GM12878 (cell line): ENCODE data around the gene FRZB. TPM values are rescaled to one million over a fixed set of nuclear protein-coding genes. Genes with fewer than 3 reads are reported as not detected.
A peak's percentile ranks its signal among the peaks of the same experiment; 100 is the strongest.

Experiments
- ATAC-seq: fragments of 200-7000 bp; cut with Tn5 transposase; 3 replicates; pipeline ENCODE4 v1.9.1; 2020; ENCODE audit warnings: mild to moderate bottlenecking, moderate library complexity
- BruUV-seq: library from RNA; stranded (reverse); fragments of 400-500 nt; replicated peaks from 2 replicates; lab custom pipeline; 2021; lab: Mats Ljungman, UMichigan
- CTCF ChIA-PET: fragments of 300-600 bp; sonication (Branson Sonifier 250); formaldehyde crosslinking; extraction: SDS; loops from one replicate; lab custom pipeline; 2021; ENCODE audit warnings: inconsistent platforms; lab: Yijun Ruan, JAX
- POLR2A ChIA-PET: fragments of 350-600 bp; formaldehyde crosslinking; extraction: SDS; loops from one replicate; lab custom pipeline; 2021; ENCODE audit warnings: inconsistent platforms; lab: Charles Lee
- RAD21 ChIA-PET: fragments of 300-600 bp; sonication (Branson Sonifier 250); formaldehyde crosslinking; loops from one replicate; lab custom pipeline; 2023; ENCODE audit warnings: antibody characterized with exemption; ENCODE audit not compliant: unreplicated experiment; lab: Charles Lee
- SMC1A ChIA-PET: fragments of 300-600 bp; sonication (Branson Sonifier 250); formaldehyde crosslinking; loops from one replicate; lab custom pipeline; 2023; ENCODE audit not compliant: unreplicated experiment, uncharacterized antibody; lab: Charles Lee
- DNase-seq: peaks from one replicate; pipeline ENCODE4 v3.0.0-alpha.2; 2011; ENCODE audit warnings: low read depth, low spot score
- FAIRE-seq: peaks from 3 replicates; lab custom pipeline; 2011; peaks lifted over from hg19 to GRCh38; lab: Jason Lieb, UNC
- H2AFZ ChIP-seq: 2 replicates; pipeline ENCODE4 v1.6.0; 2011; ENCODE audit warnings: low read depth, low read length, control low read depth; ENCODE audit not compliant: control insufficient read depth
- H3K27ac ChIP-seq: 2 replicates; pipeline ENCODE4 v1.5.1; 2011; ENCODE audit warnings: control low read depth; ENCODE audit not compliant: control insufficient read depth, insufficient read depth
- H3K27me3 ChIP-seq, 2 experiments: replicated peaks in 1 of 2; 2 replicates each; pipeline versions ENCODE4 v1.6.0 to v1.6.1; 2011; ENCODE audit warnings: low read length in 1 of 2; ENCODE audit not compliant: control insufficient read depth in 2 of 2, insufficient read depth in 2 of 2
- H3K36me3 ChIP-seq, 2 experiments: 2 replicates each; pipeline ENCODE4 v1.5.1; 2011; ENCODE audit warnings: low read length in 1 of 2; ENCODE audit not compliant: control insufficient read depth in 2 of 2, insufficient read depth in 2 of 2
- H3K4me1 ChIP-seq: 2 replicates; pipeline ENCODE4 v1.6.1; 2011; ENCODE audit warnings: mild to moderate bottlenecking, low read length, moderate library complexity, mixed read lengths; ENCODE audit not compliant: control insufficient read depth, insufficient read depth
- H3K4me2 ChIP-seq: 2 replicates; pipeline ENCODE4 v1.6.0; 2011; ENCODE audit warnings: control low read depth; ENCODE audit not compliant: control insufficient read depth, insufficient read depth
- H3K4me3 ChIP-seq: fragments of 200-600 bp; sonication (generic); 2 replicates; pipeline ENCODE4 v1.5.1; 2016
- H3K79me2 ChIP-seq: 2 replicates; pipeline ENCODE4 v1.6.0; 2011; ENCODE audit warnings: low read length; ENCODE audit not compliant: control insufficient read depth, insufficient read depth
- H3K9ac ChIP-seq: 2 replicates; pipeline ENCODE4 v1.8.0; 2011; ENCODE audit warnings: low read length, control low read depth, mixed read lengths; ENCODE audit not compliant: control insufficient read depth, insufficient read depth
- H3K9me3 ChIP-seq: replicated peaks from 3 replicates; pipeline ENCODE4 v1.5.1; 2011; ENCODE audit warnings: mild to moderate bottlenecking, low read length; ENCODE audit not compliant: control insufficient read depth, insufficient read depth
- H4K20me1 ChIP-seq: 2 replicates; pipeline ENCODE4 v1.6.0; 2011; ENCODE audit not compliant: control insufficient read depth, insufficient read depth
- BCL11A ChIP-seq: IDR thresholded peaks from 2 replicates; pipeline ENCODE4 v1.6.1; 2011; ENCODE audit warnings: low read depth, low read length
- CHD1 ChIP-seq: IDR thresholded peaks from 2 replicates; pipeline ENCODE4 v1.6.1; 2012; ENCODE audit warnings: low read depth, low read length, improper control_type of control experiment
- CREB1 ChIP-seq: IDR thresholded peaks from 2 replicates; pipeline ENCODE4 v1.6.1; 2012; ENCODE audit warnings: low read depth, mild to moderate bottlenecking, inconsistent platforms
- ESRRA ChIP-seq: IDR thresholded peaks from 2 replicates; pipeline ENCODE4 v1.6.1; 2012; ENCODE audit warnings: mild to moderate bottlenecking, low read length, improper control_type of control experiment
- FOS ChIP-seq: IDR thresholded peaks from 3 replicates; pipeline ENCODE4 v1.6.1; 2011; ENCODE audit warnings: borderline replicate concordance; ENCODE audit not compliant: insufficient read length; ENCODE audit errors: extremely low read depth
- GABPA ChIP-seq: IDR thresholded peaks from 2 replicates; pipeline ENCODE4 v1.6.1; 2014; ENCODE audit warnings: antibody characterized with exemption, low read depth, mild to moderate bottlenecking, inconsistent platforms
- JUNB ChIP-seq: IDR thresholded peaks from 2 replicates; pipeline ENCODE4 v1.6.1; 2016; ENCODE audit warnings: antibody characterized with exemption, mild to moderate bottlenecking
- KLF5 ChIP-seq: fragments of 450-650 bp; IDR thresholded peaks from 2 replicates; pipeline ENCODE4 v1.6.1; 2014; ENCODE audit warnings: mild to moderate bottlenecking; ENCODE audit not compliant: partially characterized antibody
- PKNOX1 ChIP-seq: fragments of 450-650 bp; IDR thresholded peaks from 2 replicates; pipeline ENCODE4 v1.6.1; 2016; ENCODE audit warnings: mild to moderate bottlenecking
- POLR2AphosphoS5 ChIP-seq: IDR thresholded peaks from 2 replicates; pipeline ENCODE4 v1.6.1; 2011; ENCODE audit warnings: mild to moderate bottlenecking, low read length, inconsistent platforms
- POU2F2 ChIP-seq: IDR thresholded peaks from 3 replicates; pipeline ENCODE4 v1.6.1; 2011; ENCODE audit warnings: low read depth, mild to moderate bottlenecking, low read length, borderline replicate concordance
- TCF12 ChIP-seq: IDR thresholded peaks from 2 replicates; pipeline ENCODE4 v1.6.1; 2011; ENCODE audit warnings: low read depth, mild to moderate bottlenecking, low read length
- TCF7 ChIP-seq: IDR thresholded peaks from 2 replicates; pipeline ENCODE4 v1.6.1; 2014; ENCODE audit warnings: antibody characterized with exemption, borderline replicate concordance
- ZBTB11 ChIP-seq: fragments of 450-650 bp; formaldehyde crosslinking; IDR thresholded peaks from 2 replicates; pipeline ENCODE4 v1.5.0; 2022; ENCODE audit warnings: mild to moderate bottlenecking, missing genetic modification characterization
- ZBTB33 ChIP-seq: fragments of 450-650 bp; IDR thresholded peaks from 2 replicates; pipeline ENCODE4 v1.6.1; 2017; ENCODE audit warnings: mild to moderate bottlenecking
- ZNF217 ChIP-seq: fragments of 450-650 bp; IDR thresholded peaks from 2 replicates; pipeline ENCODE4 v1.6.1; 2017; ENCODE audit warnings: antibody characterized with exemption, mild to moderate bottlenecking
- WGBS: methylation state at CpG from one replicate; pipeline ENCODE4 v1.1.6; 2016; ENCODE audit warnings: low lambda C conversion rate; ENCODE audit not compliant: insufficient replicate concordance, insufficient coverage; ENCODE audit errors: missing lambda C conversion rate; 5-methylcytosine and 5-hydroxymethylcytosine counted together
- in situ Hi-C: fragments of 300-500 bp; cut with MboI; formaldehyde crosslinking; loops from 9 replicates; pipeline ENCODE4 v1.14.3; 2018; ENCODE audit warnings: mixed read lengths
- intact Hi-C: fragments of 100-400 bp; cut with micrococcal nuclease; formaldehyde crosslinking; loops from one replicate; pipeline ENCODE4 v1.14.2; 2022; ENCODE audit not compliant: unreplicated experiment
- polyA plus RNA-seq, 11 experiments: library from polyadenylated mRNA; depleted of rRNA in 4 of 11; unstranded in 6 of 11; stranded (reverse) in 5 of 11; fragments of >200 nt; fragmentation: Nextera tagmentation in 4 of 11; fragmentation: Illumina TruSeq in 1 of 11; extraction: Ambion mirVana in 4 of 11; extraction: Trizol in 1 of 11; gene quantifications; 1 replicate in 1 of 11; 2 replicates in 10 of 11; pipeline versions ENCODE4 v1.2.1 to v1.2.3, GENCODE V29; 2011 to 2016; ENCODE audit warnings: inconsistent platforms in 2 of 11, missing spikeins in 2 of 11, low read depth in 1 of 11
- total RNA-seq, 4 experiments: library from RNA; depleted of rRNA in 3 of 4; stranded (reverse); fragments of >200 nt in 3 of 4; fragmentation: Illumina TruSeq in 1 of 4; extraction: Trizol in 1 of 4; gene quantifications; 2 replicates each; pipeline versions ENCODE4 v1.2.1 to v1.2.3, GENCODE V29; 2013 to 2021
- TF ChIP-seq, protein P1 (sequence below): fragments of 450-650 bp; conservative IDR thresholded peaks from 2 replicates; pipeline ENCODE4 v1.6.1; 2017; ENCODE audit warnings: mild to moderate bottlenecking, moderate library complexity

Gene FRZB
- total and polyA plus RNA-seq, 10 of the 15 experiments (the other 5 are each of a cell fraction or from before 2014, with no cell fraction given), result 0.03 TPM; not detected in 9

DNA sequence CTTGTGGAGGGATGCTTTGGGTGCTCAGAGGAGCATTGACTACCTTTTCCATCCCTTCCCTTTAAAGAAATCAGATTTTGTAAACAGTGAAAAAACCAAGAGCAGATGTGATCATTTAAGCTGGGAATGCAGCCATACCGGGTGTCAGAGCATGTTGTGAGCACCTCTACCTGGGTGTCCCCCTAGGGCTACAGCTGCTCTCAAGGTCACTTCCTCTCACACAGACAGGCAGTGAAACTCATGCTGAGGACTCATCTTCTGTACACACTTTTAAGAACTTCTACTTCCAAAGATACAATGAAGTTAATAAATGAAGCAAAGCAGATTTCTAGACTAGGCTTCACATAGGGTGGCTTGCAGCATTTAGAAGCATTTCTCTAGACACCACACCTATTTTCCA, 48.4 kb upstream of the FRZB start:
- intact Hi-C loops, result no loop called here
- no peaks in the 10 kb centered on the region for H3K27me3 ChIP-seq
- ChIA-PET CTCF (no interaction called here), SMC1A (no interaction called here), POLR2A (interaction anchor here (0.7 kb wide), 1 partner anchor 121 kb away, joined by 3 read pairs; no protein-coding TSS in a partner anchor), RAD21 (no interaction called here)
- H3K9me3 ChIP-seq, result no peaks in the 10 kb centered on the region
- H3K36me3 ChIP-seq, result no peaks in the 10 kb centered on the region
- peak; percentile 31; the same call in 1 of the 3 replicates for ATAC-seq
- in situ Hi-C loops, result no loop called here
- FAIRE-seq, result peak; percentile 56
- H3K4me2 ChIP-seq, result no peak overlapping the region
- no peaks in the 10 kb centered on the region for H3K4me1 ChIP-seq
- no peaks in the 10 kb centered on the region for H4K20me1 ChIP-seq
- DNase-seq, result no peak
- H3K27ac ChIP-seq, result no peak overlapping the region
- WGBS, result 0% methylated on average over 1 of the region's 1 CpG
- no peaks in the 10 kb centered on the region for H3K79me2 ChIP-seq
- no peak overlapping the region for H2AFZ ChIP-seq
- no peak overlapping the region for H3K4me3 ChIP-seq
- no peak overlapping the region for H3K9ac ChIP-seq
- no TSS peak for BruUV-seq
- TF ChIP-seq GABPA, result no peak
- TF ChIP-seq KLF5, result no peak
- no peak for TF ChIP-seq POLR2AphosphoS5
- TF ChIP-seq ZBTB33, result no peak
- no peak for TF ChIP-seq JUNB
- TF ChIP-seq POU2F2, result no peak
- no peak for TF ChIP-seq FOS
- no peak for TF ChIP-seq ESRRA
- TF ChIP-seq CREB1, result no peak
- TF ChIP-seq PKNOX1, result no peak
- TF ChIP-seq TCF12, result no peak
- no peak for TF ChIP-seq BCL11A
- TF ChIP-seq, protein P1, sequence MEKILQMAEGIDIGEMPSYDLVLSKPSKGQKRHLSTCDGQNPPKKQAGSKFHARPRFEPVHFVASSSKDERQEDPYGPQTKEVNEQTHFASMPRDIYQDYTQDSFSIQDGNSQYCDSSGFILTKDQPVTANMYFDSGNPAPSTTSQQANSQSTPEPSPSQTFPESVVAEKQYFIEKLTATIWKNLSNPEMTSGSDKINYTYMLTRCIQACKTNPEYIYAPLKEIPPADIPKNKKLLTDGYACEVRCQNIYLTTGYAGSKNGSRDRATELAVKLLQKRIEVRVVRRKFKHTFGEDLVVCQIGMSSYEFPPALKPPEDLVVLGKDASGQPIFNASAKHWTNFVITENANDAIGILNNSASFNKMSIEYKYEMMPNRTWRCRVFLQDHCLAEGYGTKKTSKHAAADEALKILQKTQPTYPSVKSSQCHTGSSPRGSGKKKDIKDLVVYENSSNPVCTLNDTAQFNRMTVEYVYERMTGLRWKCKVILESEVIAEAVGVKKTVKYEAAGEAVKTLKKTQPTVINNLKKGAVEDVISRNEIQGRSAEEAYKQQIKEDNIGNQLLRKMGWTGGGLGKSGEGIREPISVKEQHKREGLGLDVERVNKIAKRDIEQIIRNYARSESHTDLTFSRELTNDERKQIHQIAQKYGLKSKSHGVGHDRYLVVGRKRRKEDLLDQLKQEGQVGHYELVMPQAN, result no peak
- no peak for TF ChIP-seq TCF7
- TF ChIP-seq CHD1, result no peak
- no peak for TF ChIP-seq ZBTB11 (CRISPR knock-in tag)
- TF ChIP-seq ZNF217, result no peak
